Measurements from ENCODE around the gene PEMT.

GRCh38 chr17:17508646-17509591 lies 82.6 kb downstream of the PEMT start:
- TF ChIP-seq CTCF (conservative IDR thresholded peaks at IDR 0.05; ENCODE audit: low read depth, low read length) = no peak
- no peak for TF ChIP-seq EZH2 (IDR thresholded peaks at IDR 0.05; ENCODE audit: low read length, unreplicated experiment)
- no peak for TF ChIP-seq EZH2phosphoT487 (IDR thresholded peaks at IDR 0.05; ENCODE audit: borderline replicate concordance, low read length)

All from PC-3 (cell line).